HG02623 (cell line): Measurements from ENCODE around the gene HSPA6.
"Not testable (repeated sequence)": the region's sequence is repeated elsewhere in the genome, so short reads cannot be mapped to it uniquely, and the experiment has no call there.

Experiments
- ATAC-seq: cut with Tn5 transposase; IDR thresholded peaks from one replicate; pipeline ENCODE4 v1.9.1; 2021; ENCODE audit warnings: moderate library complexity; ENCODE audit not compliant: unreplicated experiment

HSPA6 gene

DNA sequence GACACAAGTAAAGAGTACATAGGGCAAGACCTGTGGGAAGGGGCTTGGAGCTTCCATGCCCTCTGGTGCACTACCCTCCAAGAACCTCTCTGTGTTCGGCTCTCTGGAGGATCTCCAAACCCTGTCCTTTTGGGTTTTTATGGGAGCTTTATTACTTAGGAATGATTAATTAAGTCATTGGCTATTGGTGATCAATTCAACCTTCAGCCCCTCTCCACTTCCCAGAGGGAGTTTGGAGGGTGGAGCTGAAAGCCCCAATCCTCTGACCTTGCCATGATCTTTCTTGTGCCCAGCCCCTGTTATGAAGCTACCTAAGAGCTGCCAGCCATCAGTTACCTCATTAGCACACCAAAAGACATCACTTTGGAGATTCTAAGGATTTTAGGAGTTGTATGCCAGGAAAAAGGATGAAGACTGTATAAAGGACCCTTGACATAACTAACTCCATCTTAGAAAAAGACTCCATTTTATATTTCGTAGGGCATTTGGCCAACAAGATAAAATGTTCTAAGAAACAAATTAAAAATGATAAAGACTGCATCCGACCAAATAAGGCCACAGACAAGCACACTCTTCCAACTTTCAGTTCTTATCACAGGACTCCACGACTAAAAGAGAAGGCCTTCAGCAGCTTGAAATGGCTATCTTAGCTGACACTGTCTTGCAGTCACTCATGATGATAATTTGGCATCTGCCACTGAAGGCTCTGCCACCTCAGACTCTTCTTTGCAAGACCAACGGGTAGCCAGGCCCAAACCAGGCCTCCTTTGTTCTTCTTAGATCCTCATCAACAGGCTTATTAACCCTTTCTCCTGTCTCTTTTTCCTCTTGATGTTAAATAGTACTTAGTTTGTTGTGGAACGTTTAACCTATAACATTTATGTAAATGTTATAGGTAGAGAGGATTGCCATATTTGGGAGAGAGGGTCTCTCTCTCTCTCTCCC, 33.4 kb downstream of the HSPA6 start:
- not testable (repeated sequence) for ATAC-seq

DNA sequence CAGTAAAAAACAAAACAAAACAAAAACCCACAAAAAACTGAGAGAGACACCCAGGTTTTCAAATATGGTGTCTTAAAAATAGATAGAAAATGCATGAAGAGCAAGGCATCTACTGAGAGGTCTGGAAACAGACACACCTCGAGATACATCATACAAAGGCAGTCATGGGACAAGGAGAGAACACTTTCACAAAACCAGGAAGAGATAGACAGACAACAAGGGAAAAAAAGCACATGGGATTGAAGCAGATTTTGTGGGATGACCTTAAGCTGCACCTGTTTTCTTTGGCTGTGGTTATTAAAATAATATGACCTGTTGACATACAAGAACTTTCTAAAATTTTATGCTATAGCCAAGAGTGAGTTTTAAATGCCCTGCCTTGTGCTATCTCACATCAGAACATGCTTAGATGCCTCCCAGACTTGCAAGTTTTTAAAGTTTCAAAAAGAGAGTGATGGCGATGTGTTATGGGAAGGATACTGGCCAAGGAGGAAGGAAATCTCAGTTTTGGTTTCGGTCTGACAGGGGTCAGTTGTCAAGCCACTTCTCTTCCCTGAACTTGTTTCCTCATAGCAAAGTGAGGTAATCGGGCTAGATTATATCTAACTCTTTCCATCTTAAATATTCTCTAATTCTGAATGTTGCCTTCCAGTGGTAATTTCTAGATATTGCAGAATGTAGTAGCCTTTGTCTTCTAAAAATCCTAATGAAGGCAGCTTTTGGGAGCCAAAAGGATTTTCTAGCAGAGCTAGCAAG, 36.8 kb downstream of the HSPA6 start:
- not testable (repeated sequence) for ATAC-seq

DNA sequence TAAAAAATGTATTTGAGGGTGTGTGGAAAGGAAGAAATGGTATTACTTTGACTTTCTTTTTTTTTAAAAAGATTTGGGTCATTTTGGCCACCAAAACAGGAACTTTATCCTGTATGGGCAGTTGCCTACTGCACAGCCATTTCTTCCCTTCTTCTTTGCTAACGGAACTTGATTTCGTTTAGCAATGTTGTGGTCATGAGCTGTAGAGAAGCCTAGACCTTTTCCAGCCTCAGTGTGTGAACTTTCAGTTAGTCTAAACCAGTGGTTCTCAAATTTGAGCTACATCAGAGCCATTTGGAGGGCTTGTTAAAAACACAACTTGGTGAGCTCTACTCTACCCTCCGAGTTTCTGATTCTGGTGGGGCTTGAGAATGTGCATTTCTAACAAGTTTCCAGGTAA, 38.1 kb downstream of the HSPA6 start:
- ATAC-seq: not testable (repeated sequence)

DNA sequence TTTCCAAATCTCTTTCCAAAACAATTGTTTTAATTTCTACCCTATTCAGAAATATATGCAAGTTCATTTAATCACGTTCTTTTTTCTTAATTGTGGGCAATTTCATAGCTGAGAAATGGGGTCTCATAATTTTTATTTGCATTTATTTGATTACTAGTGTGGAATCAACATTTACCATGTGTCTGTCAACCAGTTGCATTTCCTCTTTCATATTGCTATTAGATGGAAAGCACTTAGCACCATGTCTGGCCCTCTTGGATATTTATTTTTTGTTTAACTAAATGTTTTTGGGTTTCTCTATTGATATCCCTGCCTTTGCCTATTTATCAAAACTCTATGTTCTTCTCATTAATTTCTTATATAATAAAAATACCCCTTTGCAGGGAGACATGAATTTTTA, 39.2 kb downstream of the HSPA6 start:
- not testable (repeated sequence) for ATAC-seq

DNA sequence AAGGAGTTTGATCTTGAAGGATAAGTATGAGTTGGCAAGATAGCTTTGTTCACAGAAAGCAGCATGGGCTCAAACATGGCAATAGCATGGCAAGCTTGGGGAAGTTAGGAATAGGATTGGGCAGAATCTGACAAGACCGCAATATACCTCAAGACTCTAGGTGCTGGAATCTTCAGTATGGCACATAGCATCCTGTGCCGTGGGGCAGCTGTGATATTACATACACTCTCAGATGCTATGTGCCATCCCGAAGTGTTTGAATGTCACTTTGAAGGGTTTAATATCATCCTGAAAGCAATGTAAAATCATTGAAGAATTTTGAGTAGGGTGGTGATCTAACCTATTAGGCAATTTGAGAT, 42.2 kb downstream of the HSPA6 start:
- ATAC-seq: not testable (repeated sequence)

DNA sequence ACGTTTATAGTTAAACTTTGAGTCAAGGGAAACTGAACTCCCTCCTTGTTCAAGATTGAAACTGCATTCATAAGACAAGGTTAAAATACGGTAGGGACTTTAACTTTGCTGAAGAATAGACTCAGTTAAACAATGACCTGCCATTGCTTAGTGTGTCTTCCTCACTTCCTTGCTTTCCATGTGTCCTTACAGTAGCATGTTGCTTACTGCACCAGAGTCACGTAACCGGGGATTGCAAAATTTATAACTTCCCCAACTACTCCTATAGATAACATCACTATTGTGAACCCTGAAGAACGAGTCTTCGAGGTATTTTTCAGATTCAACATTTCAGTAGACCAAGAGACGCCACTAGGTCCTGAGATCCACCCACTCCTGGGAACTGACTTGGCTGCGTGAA, 47.4 kb downstream of the HSPA6 start:
- ATAC-seq: not testable (repeated sequence)
